Measurements from ENCODE around the gene CXXC5.

CXXC5 gene

DNA sequence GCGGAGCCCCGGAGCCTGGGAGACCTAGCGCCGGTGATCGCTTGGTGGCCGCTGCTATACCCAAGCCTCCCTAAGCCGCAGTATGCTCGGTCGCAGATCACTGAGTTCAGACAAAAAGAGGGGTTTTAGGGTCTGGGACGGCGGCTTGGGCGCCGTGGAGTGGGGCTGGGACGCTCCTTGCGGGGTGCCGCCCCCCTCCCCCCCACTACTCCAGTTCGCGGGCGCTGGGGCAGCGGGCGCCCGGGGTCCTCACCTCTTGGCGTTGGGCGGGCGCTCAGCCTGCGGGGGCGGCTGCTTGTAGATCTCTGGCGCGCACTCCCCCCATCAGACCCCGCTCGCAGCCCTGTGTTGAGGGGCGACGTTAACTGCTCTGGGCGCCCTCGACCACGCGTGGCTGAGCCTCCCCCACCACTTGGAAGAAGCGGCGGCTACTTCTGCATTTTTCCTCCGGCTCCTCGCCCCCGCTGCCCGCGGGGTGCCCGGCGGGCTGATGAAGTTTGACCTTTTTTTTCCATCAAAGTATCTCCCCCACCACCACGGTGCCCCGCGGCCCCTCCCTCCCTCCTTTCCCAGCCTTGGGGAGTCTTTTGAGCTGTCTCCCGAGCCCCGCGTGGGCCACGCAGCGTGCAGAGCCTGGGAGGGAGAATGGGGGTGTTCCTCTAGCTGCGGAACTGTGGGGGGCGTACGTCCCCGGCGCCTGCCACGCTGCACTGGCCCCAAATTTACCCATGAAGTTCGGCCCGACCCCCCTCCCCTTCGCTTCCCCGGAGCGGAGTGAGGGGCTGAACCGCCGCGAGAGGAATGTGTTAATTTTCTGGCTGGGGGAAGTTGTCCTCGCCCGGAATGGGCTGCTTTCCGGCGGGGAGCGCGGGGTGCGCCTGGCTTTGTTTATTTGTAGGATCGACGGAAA lies 1.2 kb downstream of the CXXC5 start:
- in situ Hi-C loops (cut with MboI; ENCODE audit: low sequenced_read_pairs): loop anchor here (25.0 kb wide), 1 partner anchor 113 kb away; no protein-coding TSS in a partner anchor

DNA sequence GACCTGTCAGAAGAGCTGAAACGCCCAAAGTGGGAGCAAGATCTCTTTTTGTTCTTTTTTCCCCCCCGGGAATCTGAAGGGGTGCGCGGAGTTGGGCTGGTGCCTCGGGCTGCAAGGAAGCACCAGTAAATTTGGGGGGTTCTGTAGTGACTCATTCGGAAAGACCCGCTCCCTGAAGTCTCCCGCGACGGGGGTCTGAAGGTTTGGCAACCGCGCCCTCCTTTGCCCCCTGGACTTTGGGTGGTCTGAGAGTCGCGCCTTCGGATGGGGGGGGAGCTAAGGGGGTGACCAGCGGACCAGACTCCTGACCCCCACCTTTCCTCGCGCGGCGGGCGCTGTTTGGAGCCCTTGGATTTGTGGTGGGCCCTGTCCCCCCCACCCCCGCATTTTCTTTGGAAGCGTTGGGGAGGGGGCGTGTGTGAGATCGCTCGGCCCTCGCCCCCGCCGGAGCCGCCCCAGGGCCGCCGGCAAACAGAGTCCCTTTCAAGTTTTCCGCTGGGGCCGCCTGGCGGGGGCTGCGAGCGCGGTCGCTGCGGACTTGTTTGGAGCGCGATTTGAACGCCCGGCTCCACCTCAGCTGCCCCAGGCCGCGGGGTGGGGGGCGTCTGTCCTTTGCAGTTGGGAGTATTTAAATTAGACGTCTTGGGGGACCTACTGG lies 2.0 kb downstream of the CXXC5 start:
- in situ Hi-C loops (cut with MboI; ENCODE audit: low sequenced_read_pairs): no loop called here

DNA sequence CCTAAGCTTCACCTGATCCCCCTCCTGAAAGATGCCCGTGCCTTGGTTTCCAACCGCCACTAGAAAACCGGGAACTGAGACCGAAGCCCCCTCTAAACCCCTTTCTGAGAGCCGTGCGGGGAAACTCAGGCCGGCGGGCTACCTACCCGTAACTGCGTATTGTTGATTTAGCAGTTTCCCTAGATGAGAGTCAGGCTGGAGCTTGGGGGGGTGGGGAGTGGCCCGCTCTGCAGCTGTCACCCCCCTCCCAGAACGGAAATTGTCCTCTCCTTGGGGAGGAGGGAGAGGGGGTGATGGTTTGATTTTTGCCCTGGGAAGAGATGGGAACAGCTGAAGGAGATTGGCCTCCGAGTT lies 2.5 kb downstream of the CXXC5 start:
- in situ Hi-C loops (cut with MboI; ENCODE audit: low sequenced_read_pairs): no loop called here

DNA sequence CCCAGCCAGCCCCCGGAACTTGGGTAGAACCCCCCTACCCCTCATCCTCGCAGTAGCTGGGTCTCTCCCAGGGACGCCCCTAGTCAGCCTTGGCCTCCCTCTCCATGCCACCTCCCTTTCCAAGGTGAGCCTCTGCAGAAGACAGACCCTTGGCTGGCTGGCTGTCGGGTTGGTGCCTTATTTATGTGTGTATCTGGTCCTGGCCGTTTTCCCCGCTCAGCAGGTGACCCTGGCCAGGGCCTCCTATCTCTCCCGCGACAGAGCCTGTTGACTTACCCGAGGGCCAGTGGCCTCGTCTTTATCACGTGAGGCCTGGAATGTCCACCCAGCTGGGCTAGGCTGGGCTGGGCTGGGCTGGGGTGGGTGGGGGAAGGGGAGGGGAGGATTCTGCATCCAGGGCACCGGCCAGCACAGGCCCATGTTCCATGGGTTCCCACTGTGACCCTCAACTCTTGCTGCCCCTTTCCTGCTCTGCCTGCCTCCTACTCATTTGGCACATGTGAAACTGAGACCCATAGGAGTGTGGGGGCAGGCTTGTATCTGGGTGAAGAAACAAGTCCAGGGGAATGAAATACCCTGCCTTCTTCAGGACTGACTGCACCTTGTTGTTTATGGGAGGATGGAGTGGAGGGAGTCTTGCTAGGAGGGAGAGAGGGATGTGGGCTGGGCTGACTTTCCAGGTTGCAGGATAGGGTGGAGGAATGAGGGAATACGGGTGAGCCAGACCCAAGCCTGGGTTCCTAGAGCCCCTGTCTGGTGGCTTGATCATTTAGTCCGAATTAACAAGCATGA lies 3.1 kb downstream of the CXXC5 start:
- in situ Hi-C loops (cut with MboI; ENCODE audit: low sequenced_read_pairs): no loop called here

DNA sequence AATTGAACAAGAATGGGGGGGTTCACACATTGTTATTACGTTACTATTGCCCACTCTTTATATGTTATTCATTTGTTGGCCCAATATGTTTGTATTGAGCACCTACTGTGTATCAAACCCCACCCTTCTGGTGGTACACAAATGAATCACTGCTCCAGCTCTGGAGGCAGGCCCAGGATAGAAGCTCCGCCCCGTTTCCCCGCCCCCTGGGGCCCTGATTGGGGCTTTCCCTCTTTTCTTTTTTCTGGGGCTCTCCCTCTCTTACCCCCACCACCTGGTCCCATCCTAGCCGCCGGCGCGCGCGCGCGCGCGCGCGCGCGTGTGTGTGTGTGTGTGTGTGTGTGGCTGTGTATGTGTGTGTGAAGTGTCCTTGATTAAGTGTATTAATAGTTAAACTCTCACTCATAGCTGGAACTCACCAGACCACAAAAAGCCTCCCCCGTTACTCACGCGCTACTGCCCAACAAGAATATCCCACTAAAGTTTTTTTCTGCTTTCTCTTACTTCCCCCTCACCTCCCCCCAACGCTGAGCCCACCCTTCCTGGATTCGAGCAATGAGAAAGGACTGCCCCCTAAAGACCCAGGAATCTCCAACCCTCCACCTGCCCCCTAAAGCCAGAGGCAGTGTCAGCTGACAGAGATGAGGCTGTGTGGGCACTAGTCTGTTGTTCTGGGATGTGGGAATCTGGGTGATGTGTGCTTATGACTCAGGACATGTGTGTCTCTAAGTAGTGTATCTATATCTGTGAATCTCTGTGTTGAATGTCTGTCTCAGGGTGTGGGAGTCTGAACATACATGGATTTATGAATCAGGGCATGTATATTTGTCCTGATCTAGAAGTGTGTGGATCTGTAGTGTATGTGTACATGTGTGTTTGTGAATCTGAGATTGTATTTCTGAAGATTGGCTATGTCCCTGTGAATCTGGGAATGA lies 4.0 kb downstream of the CXXC5 start:
- in situ Hi-C loops (cut with MboI; ENCODE audit: low sequenced_read_pairs): no loop called here

DNA sequence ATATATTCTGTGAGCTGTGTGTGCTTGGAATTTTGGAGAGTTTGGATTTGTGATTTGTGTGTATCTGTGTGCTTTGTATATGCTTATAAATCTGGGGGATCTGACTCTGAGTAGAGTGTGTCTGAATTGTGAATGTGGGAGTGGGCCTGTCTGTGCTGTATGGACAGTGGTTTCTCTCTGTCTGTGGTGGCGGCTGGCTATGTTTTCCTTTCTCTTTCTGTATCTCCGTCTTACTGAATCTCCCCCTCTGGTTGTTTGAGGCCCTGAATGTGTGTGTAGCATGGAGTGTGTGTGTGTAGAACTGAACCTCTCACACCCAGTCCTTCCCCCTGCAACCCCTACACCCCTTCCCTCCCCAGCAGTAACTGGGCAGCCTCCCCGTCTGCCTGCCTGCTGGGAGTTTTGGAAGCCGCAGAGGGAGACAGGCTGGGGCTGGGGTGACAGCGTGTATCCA lies 4.7 kb downstream of the CXXC5 start:
- in situ Hi-C loops (cut with MboI; ENCODE audit: low sequenced_read_pairs): no loop called here

DNA sequence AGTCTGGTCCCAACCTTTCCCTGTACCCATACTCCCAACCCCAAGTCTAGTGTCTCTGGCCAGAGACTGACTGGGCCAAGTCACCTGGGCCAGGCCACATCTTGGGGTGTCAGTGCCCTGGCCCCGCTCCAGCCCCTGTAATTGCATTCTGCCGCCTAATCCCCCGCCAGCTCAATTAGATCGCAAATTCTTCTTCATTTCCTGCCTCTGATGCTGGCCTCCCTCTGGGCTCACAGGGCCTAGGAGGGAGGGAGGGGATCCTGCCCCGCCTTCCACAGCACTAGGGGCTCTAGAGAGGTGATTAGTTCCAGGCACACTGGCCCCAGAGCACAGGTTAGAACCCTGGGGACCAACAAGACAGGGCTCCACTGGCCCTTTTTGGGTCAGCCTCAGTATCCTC lies 5.5 kb downstream of the CXXC5 start:
- in situ Hi-C loops (cut with MboI; ENCODE audit: low sequenced_read_pairs): no loop called here

DNA sequence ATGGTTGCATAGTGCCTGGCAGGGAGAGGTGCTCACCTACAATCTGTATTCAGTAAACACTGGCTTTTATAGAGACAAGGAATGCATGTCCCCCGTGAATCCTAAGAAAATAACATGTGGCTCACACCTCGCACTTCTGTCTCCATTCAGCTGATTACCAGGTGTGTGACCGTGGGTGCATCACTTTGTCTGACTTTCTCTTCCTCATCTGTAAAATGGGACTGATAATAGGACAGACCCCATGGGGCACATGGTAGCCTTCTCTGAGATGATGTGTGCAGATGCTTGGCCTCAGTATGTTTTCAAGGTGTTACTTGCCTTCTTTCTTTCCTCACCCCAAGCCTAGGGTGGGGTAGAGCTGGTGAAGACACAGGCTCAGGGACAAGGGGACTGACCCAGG lies 6.3 kb downstream of the CXXC5 start:
- in situ Hi-C loops (cut with MboI; ENCODE audit: low sequenced_read_pairs): no loop called here

DNA sequence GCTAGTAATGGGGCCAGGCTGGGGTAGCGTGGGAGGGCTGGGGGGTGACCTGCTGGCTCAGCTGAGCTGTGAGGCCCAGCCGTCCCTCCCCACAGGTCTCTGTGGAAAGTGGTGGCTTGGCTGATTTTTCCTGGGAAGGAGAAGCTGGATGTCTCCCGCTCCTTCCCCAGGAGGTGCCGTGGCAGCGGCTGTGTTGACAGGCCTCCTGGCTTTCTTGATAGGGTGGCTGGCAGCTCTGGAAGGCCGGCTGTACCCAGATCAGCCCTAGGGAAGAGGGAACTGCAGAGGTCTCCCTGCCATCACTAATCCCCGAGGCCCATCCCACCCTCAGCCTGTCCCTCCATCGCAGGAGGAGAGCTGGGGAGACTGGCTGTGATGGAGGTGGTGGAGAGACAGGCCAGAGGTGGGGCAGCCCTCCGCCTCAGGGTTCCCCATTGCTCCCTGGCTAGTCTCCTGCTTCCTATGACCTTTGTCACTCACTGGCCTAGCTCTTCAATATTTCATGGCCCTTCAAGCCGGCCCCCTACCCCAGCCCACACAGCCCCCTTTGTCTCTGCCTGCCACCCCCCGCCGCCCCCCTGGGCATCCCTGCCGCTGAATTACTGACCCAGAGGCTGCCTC lies 6.8 kb downstream of the CXXC5 start:
- in situ Hi-C loops (cut with MboI; ENCODE audit: low sequenced_read_pairs): no loop called here

DNA sequence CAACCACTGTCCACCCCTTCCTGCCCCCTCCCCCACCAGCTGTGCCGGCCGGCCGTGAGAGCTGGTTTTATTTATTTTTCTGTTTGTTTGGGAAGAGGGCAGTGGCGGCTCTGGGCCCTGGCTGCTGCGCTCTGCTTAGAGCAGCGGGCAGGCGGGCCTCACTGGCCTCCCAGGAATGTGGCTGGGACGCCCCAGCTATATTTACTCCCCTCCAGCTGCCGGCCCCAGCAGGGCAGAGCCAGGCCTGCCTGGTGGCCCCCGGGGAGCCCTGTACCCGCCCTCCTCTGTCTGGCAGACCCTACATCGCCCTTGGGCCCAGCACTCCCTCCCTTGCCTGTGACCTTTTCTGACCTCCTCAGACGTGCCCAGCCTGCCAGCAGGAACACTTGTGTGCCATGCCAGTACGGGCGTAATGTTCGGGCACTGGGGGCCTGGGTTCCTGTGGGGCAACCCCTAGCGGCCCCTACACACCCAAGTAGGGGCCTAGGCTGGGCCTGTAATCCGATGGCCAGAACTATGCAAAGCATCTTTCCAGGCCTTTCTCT lies 7.7 kb downstream of the CXXC5 start:
- in situ Hi-C loops (cut with MboI; ENCODE audit: low sequenced_read_pairs): no loop called here

DNA sequence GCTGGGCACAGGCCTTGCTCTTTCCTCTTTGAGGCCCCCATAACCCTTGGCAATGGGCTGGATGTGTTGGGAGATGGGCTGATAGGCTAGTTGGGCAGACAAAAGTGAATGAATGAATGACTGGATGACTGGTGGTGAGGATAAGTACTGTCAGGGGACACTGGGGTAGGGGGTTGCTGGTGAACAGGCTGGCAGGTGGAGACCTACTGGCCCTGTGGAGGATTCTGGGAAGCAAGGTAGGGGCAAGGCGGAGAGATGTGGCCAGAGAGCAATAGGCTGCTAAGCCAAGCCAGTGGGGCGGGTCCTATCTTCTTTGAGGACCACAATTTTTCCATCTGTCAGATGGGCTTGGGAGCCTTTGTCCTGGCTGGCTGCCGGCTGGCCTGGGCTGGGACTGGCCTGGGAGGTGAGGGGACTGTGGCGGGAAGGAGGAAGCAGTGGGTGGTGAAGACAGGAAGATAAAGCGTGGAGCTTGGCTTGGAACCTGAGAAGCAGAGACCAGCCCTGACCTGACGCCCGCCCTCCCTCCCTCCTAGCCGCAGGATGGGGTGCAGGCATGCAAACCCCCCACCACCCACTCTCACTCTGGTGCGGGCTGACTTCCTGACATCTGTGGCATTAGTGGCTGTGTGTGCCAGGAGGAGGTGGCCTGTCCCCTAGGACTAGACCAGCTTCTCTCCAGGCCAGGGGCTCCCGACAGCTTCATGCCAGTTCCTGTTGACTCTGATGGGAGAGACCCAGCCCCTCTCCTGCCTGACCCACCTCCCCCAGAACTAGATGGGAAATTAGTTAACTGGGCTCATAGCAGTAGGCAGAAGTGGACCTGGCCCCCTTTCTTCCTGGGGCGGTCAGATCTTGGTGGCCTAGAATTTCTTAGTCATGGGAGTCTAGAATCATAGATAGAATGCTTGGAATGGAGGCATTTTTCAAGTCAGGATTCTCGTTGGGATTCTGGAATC lies 9.5 kb downstream of the CXXC5 start:
- in situ Hi-C loops (cut with MboI; ENCODE audit: low sequenced_read_pairs): no loop called here

DNA sequence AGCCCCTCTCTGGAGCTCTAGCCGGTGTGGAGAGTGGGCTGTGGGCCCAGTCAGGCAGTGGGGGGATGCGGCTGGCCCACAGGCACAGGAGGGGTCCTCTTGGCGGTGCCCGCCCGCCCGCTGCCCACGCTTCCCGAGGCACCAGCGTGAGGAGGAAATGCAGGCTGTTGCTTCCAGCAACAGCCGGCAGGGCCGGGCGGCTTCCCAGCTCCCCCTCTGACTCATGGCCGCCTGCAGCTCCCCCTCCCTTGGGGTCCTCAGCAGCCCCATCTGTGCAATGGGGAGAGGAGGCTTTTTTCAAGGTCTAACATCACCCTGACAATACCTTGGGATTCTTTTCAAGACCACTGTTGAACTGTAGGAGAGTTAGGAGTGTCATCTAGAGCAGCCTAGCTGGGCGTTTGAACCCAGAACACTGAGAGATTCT lies 10.4 kb downstream of the CXXC5 start:
- in situ Hi-C loops (cut with MboI; ENCODE audit: low sequenced_read_pairs): no loop called here

DNA sequence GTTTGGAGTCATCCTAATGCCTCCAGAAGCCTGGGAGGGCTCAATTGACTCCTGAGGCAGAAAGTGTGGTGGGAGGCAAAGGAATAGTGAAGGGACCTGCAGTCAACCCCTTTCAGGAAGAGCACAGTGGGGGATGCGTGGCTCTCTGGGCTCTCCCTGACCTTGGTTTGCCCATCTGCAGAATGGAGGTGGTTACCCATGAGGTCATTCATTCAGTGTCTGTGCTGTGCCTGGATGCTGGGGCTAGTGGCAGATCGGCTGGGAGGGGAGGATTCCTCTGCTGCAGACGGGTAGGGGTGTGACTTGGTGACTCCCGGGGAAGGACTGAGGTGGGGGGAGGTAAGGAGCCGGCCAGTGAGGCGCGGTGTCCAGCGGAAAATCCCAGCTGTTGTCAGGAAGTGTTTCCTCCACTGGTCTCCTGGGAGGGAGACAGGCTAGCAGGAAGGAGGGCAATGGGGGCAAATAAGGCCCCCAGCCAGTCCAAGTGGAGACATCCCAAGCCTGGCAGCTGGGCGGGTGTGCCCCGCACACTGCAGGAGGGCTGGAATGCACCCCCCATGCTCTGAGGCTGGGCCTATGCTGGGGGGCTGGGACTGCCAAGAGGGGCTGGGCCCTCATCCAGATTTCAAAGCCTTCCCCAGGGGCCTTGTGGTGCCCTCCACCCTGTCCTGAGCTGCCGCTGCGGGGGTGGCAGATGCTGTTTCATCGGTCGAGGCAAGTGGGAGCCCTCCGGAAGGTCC lies 10.9 kb downstream of the CXXC5 start:
- in situ Hi-C loops (cut with MboI; ENCODE audit: low sequenced_read_pairs): no loop called here

DNA sequence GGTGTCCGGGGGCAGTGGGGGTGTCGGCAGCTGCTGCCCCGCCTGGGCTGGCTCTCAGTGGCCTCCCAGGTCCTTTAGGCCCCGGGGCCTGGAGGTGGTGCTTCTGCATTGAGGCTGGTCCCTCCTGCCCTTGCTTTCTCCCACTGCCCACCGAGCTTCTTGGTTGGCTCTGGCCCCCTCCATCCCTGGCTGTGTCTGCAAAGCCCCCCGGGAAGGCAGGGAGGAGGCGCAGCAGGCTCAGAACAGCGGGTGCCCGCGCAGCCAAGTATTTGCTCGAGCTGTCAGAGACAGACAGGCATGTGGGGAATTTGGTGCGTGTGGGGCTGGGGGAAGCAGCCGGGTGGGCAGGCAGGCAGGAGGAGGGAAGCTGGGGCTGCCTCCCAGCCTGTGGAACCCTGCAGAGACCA lies 11.5 kb downstream of the CXXC5 start:
- in situ Hi-C loops (cut with MboI; ENCODE audit: low sequenced_read_pairs): no loop called here

DNA sequence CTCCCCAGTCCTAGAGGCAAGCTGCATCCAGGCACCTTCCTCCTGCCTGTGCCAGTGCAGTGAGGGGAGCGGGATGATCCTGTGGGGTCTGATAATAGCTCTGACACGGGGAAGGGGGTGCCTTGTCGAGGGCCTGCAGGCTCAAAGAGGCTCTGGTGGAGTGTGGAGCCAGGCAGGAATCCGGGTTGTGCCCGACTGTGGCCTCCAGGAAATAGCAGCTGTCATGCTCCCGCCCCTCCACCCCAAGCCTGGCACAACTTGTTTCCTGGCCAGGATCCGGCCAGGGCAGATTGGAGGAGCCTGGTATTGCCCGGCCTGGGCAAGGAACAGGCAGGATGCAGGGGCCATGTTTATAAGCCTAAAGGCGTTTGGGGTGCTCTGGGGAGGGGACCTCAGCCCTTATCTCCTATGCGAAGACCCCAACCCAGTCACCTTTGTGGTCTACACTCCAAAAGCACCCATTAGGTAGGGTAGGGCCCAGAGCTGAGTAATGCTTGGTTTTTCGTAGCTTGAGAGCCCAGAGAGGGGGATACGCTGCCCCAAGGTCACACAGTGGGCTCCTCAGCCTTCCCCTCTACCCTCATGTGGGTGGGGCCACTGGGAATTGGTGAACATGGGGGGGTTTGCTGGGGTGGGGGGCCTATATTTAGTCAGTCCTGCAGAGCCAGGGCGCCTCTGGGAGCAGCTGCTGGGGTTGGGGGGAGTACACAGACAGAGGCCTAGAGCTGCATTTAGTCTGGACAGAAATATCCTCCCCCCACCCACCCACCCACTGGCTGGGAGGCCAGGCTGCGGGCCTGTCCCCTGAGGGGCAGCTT lies 12.2 kb downstream of the CXXC5 start:
- in situ Hi-C loops (cut with MboI; ENCODE audit: low sequenced_read_pairs): no loop called here

DNA sequence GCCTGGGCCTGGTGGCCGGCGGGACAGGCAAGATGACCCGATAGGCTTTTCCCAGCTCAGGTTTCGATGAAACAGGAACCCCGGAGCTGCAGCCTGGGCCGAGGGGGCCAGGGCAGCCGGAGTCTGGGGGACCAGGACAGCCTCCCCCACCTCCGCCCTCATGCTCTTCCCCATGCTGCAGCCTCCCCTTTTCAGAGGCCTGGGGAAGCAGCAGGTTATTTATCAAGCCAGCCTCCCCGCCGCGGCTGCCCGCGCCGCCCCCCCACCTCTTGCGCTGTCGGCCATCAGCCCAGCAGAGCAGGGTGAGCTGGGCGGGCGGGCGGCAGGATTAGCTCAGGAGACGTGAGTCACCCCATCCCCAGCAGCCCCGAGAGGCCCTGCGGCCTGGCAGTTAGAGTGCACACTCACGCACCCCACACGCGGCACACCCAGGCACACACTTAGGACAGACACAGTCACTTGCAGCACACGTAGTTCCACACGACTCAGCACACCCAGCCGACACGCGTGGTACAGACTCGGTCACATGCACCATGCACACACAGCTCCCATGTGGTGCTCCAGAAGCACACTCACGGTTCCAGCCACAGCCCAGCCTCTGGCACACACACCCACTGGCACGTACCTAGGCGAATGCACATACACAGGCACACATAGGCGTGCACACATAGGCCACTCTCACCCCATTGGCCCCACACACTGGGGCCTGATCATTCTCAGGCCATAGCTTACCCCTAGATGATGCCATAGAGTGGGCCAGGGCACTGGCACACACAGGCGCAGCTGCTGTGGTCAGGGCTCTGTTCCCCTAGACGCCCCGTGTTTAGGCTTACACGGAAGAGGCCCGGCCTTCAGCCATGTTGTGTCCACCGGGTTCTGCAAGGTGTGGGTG lies 13.0 kb downstream of the CXXC5 start:
- in situ Hi-C loops (cut with MboI; ENCODE audit: low sequenced_read_pairs): no loop called here

Measured in HL-60/S4 treated with phorbol 12-myristate 13-acetate at 8.2 ng/mL for 4 days and 3 days (cell line).